Measurements from ENCODE around the gene PSEN2.

- TF ChIP-seq CTCF (IDR thresholded peaks at IDR 0.05) = no peak
- TF ChIP-seq POLR2A (IDR thresholded peaks at IDR 0.05) = no peak
Observed at GRCh38 chr1:226873771-226874578, 3.6 kb downstream of the PSEN2 start.
